ENCODE data around the gene HS3ST4. TPM values are rescaled to one million over a fixed set of nuclear protein-coding genes. Genes with fewer than 3 reads are reported as not detected.

The HS3ST4 gene
- total and polyA plus RNA-seq, 2 experiments from 2014 or later = 0.44 to 2.1 TPM

GRCh38 chr16:25693631-25694030 is 1.9 kb downstream of the HS3ST4 start (continued):
- TF ChIP-seq, protein P1, sequence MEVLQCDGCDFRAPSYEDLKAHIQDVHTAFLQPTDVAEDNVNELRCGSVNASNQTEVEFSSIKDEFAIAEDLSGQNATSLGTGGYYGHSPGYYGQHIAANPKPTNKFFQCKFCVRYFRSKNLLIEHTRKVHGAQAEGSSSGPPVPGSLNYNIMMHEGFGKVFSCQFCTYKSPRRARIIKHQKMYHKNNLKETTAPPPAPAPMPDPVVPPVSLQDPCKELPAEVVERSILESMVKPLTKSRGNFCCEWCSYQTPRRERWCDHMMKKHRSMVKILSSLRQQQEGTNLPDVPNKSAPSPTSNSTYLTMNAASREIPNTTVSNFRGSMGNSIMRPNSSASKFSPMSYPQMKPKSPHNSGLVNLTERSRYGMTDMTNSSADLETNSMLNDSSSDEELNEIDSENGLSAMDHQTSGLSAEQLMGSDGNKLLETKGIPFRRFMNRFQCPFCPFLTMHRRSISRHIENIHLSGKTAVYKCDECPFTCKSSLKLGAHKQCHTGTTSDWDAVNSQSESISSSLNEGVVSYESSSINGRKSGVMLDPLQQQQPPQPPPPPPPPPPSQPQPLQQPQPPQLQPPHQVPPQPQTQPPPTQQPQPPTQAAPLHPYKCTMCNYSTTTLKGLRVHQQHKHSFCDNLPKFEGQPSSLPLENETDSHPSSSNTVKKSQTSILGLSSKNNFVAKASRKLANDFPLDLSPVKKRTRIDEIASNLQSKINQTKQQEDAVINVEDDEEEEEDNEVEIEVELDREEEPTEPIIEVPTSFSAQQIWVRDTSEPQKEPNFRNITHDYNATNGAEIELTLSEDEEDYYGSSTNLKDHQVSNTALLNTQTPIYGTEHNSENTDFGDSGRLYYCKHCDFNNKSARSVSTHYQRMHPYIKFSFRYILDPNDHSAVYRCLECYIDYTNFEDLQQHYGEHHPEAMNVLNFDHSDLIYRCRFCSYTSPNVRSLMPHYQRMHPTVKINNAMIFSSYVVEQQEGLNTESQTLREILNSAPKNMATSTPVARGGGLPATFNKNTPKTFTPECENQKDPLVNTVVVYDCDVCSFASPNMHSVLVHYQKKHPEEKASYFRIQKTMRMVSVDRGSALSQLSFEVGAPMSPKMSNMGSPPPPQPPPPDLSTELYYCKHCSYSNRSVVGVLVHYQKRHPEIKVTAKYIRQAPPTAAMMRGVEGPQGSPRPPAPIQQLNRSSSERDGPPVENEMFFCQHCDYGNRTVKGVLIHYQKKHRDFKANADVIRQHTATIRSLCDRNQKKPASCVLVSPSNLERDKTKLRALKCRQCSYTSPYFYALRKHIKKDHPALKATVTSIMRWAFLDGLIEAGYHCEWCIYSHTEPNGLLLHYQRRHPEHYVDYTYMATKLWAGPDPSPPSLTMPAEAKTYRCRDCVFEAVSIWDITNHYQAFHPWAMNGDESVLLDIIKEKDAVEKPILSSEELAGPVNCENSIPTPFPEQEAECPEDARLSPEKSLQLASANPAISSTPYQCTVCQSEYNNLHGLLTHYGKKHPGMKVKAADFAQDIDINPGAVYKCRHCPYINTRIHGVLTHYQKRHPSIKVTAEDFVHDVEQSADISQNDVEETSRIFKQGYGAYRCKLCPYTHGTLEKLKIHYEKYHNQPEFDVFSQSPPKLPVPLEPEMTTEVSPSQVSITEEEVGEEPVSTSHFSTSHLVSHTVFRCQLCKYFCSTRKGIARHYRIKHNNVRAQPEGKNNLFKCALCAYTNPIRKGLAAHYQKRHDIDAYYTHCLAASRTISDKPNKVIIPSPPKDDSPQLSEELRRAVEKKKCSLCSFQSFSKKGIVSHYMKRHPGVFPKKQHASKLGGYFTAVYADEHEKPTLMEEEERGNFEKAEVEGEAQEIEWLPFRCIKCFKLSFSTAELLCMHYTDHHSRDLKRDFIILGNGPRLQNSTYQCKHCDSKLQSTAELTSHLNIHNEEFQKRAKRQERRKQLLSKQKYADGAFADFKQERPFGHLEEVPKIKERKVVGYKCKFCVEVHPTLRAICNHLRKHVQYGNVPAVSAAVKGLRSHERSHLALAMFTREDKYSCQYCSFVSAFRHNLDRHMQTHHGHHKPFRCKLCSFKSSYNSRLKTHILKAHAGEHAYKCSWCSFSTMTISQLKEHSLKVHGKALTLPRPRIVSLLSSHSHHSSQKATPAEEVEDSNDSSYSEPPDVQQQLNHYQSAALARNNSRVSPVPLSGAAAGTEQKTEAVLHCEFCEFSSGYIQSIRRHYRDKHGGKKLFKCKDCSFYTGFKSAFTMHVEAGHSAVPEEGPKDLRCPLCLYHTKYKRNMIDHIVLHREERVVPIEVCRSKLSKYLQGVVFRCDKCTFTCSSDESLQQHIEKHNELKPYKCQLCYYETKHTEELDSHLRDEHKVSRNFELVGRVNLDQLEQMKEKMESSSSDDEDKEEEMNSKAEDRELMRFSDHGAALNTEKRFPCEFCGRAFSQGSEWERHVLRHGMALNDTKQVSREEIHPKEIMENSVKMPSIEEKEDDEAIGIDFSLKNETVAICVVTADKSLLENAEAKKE (CRISPR knock-in tag; IDR thresholded peaks at IDR 0.05) = no peak
- TF ChIP-seq ZNF114 (CRISPR knock-in tag; IDR thresholded peaks at IDR 0.05) (no peak), POLR2AphosphoS5 (IDR thresholded peaks at IDR 0.05; ENCODE audit: low read depth) (no peak)

DNA sequence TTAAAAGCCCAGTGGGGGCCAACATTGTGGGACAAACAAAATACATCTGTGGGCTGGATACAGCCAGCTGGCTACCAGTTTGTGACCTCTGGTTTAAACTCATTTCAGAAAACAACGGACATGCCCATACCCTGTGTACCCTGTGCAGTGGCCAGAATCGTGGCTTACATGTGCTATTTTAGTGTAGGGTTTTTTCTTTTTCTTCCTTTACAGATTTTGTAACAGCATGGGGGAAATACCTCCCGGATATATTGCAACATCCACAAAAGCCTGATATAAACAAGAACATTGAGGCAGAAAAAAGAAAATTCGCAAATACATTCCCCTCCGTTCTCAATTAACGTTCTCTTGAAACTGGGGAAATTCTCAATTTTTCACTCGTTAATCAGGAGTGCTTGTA is 7.3 kb downstream of the HS3ST4 start:
- peaks cover 8% of the 10 kb centered on the region for H3K27me3 Mint-ChIP-seq (ENCODE audit: insufficient read depth, low read depth, poor library complexity)
- TF ChIP-seq NANOG (IDR thresholded peaks at IDR 0.05; ENCODE audit: borderline replicate concordance) (no peak), ZNF331 (CRISPR knock-in tag; IDR thresholded peaks at IDR 0.05; ENCODE audit: low read depth) (no peak), STAT1 (IDR thresholded peaks at IDR 0.05; ENCODE audit: unreplicated experiment) (no peak), JUNB (IDR thresholded peaks at IDR 0.05; ENCODE audit: unreplicated experiment) (no peak), POLR2AphosphoS5 (IDR thresholded peaks at IDR 0.05; ENCODE audit: low read depth) (no peak), EZH2phosphoT487 (IDR thresholded peaks at IDR 0.05; ENCODE audit: unreplicated experiment) (no peak), REST (IDR thresholded peaks at IDR 0.05; ENCODE audit: unreplicated experiment) (no peak)
- Histone ChIP-seq H3K36me3 (ENCODE audit: insufficient read depth) (no peaks in the 10 kb centered on the region), H4K20me1 (replicated peaks; ENCODE audit: insufficient read depth) (no peaks in the 10 kb centered on the region; the same call in 1 of the 2 replicates), H2AFZ (no peak overlapping the region), H3K4me2 (no peak overlapping the region), H3K27me3 (ENCODE audit: insufficient read depth) (peaks cover 14% of the 10 kb centered on the region), H3K4me1 (ENCODE audit: insufficient read depth) (no peaks in the 10 kb centered on the region), H3F3A (replicated peaks; ENCODE audit: low read depth) (no peaks in the 10 kb centered on the region), H3K4me3 (no peak overlapping the region), H3K27ac (ENCODE audit: low read depth) (no peak overlapping the region), H3K9me2 (ENCODE audit: insufficient read depth) (no peaks in the 10 kb centered on the region), H3K79me2 (replicated peaks; ENCODE audit: insufficient read depth) (no peaks in the 10 kb centered on the region)
- DNase-seq (ENCODE audit: low spot score) (no peak), ATAC-seq (no peak)
- H3K4me1 Mint-ChIP-seq = peaks cover 3% of the 10 kb centered on the region
- H3K9me3 Mint-ChIP-seq = peaks cover 81% of the 10 kb centered on the region
- H3K27ac Mint-ChIP-seq = no peak overlapping the region
- no peak overlapping the region for H3K4me3 Mint-ChIP-seq
- H3K36me3 Mint-ChIP-seq (ENCODE audit: low read depth) = peaks cover 4% of the 10 kb centered on the region; the same call in 2 of the 3 replicates
